ENCODE data around the gene MTAP. TPM values are rescaled to one million over a fixed set of nuclear protein-coding genes. Genes with fewer than 3 reads are reported as not detected.
A peak's percentile ranks its signal among the peaks of the same experiment; 100 is the strongest.

The MTAP gene
- total RNA-seq, 1 experiment from 2014 or later = 20.3 TPM

GRCh38 chr9:21788752-21789151 is 13.7 kb upstream of the MTAP start:
- DNase-seq (ENCODE audit: low read depth in 1 of 2, low spot score in 2 of 2) = no peak
- Histone ChIP-seq H3K4me3 (no peak overlapping the region), H3K9me3 (replicated peaks) (no peaks in the 10 kb centered on the region), H3K27me3 (replicated peaks) (no peaks in the 10 kb centered on the region), H3K27ac (no peak overlapping the region), H3K4me1 (replicated peaks) (no peaks in the 10 kb centered on the region), H3K36me3 (no peaks in the 10 kb centered on the region)

- Histone ChIP-seq H3K9me3 (replicated peaks) (no peaks in the 10 kb centered on the region), H3K27me3 (replicated peaks) (no peaks in the 10 kb centered on the region), H3K4me3 (peak overlapping the region; percentile 25), H3K36me3 (no peaks in the 10 kb centered on the region), H3K27ac (no peak overlapping the region), H3K4me1 (replicated peaks) (no peaks in the 10 kb centered on the region)
- peak; percentile 46 to 77 for DNase-seq (ENCODE audit: low read depth in 1 of 2, low spot score in 2 of 2)
Observed at GRCh38 chr9:21789541-21790037, 12.8 kb upstream of the MTAP start.

- Histone ChIP-seq H3K9me3 (replicated peaks) (no peaks in the 10 kb centered on the region), H3K27ac (no peak overlapping the region), H3K27me3 (replicated peaks) (no peaks in the 10 kb centered on the region), H3K4me3 (no peak overlapping the region), H3K36me3 (no peaks in the 10 kb centered on the region), H3K4me1 (replicated peaks) (no peaks in the 10 kb centered on the region)
- no peak for DNase-seq (ENCODE audit: low read depth in 1 of 2, low spot score in 2 of 2)
Observed at GRCh38 chr9:21795483-21795882, 7.0 kb upstream of the MTAP start.

- H3K9me3 ChIP-seq (replicated peaks) = no peaks in the 10 kb centered on the region
- no peak overlapping the region for H3K4me3 ChIP-seq
- no peaks in the 10 kb centered on the region; the same call in 1 of the 2 replicates for H3K4me1 ChIP-seq (replicated peaks)
- no peaks in the 10 kb centered on the region for H3K27me3 ChIP-seq (replicated peaks)
- H3K27ac ChIP-seq = no peak overlapping the region
- no peaks in the 10 kb centered on the region for H3K36me3 ChIP-seq
- DNase-seq (ENCODE audit: low read depth in 1 of 2, low spot score in 2 of 2) = no peak
Observed at GRCh38 chr9:21796768-21797167, 5.7 kb upstream of the MTAP start.

GRCh38 chr9:21800931-21801682 is 1.3 kb upstream of the MTAP start:
- Histone ChIP-seq H3K36me3 (peaks cover 8% of the 10 kb centered on the region), H3K4me1 (replicated peaks) (peaks cover 4% of the 10 kb centered on the region; the same call in 1 of the 2 replicates), H3K27ac (no peak overlapping the region), H3K27me3 (replicated peaks) (no peaks in the 10 kb centered on the region), H3K4me3 (peak overlapping the region; percentile 77), H3K9me3 (replicated peaks) (no peaks in the 10 kb centered on the region)
- no peak for DNase-seq (ENCODE audit: low read depth in 1 of 2, low spot score in 2 of 2)

- peaks cover 4% of the 10 kb centered on the region; the same call in 1 of the 2 replicates for H3K4me1 ChIP-seq (replicated peaks)
- H3K4me3 ChIP-seq = peak overlapping the region; percentile 77
- DNase-seq (ENCODE audit: low read depth in 1 of 2, low spot score in 2 of 2) = peak; percentile 68 to 79
Observed at GRCh38 chr9:21801683-21802417, 586 bp upstream of the MTAP start.

GRCh38 chr9:21803649-21804048 is 1.2 kb downstream of the MTAP start:
- no peak for DNase-seq (ENCODE audit: low read depth in 1 of 2, low spot score in 2 of 2)
- Histone ChIP-seq H3K9me3 (replicated peaks) (no peaks in the 10 kb centered on the region), H3K27ac (no peak overlapping the region), H3K4me1 (replicated peaks) (peaks cover 4% of the 10 kb centered on the region; the same call in 1 of the 2 replicates), H3K4me3 (peak overlapping the region; percentile 77), H3K27me3 (replicated peaks) (no peaks in the 10 kb centered on the region), H3K36me3 (peaks cover 9% of the 10 kb centered on the region)

More at GRCh38 chr9:21801683-21802417, 586 bp upstream of the MTAP start:
- H3K9me3 ChIP-seq (replicated peaks) = no peaks in the 10 kb centered on the region
- H3K27me3 ChIP-seq (replicated peaks) = no peaks in the 10 kb centered on the region
- H3K36me3 ChIP-seq = peaks cover 8% of the 10 kb centered on the region
- H3K27ac ChIP-seq = peak overlapping the region; percentile 60

- DNase-seq (ENCODE audit: low read depth in 1 of 2, low spot score in 2 of 2) = no peak
- no peaks in the 10 kb centered on the region for H3K27me3 ChIP-seq (replicated peaks)
- no peak overlapping the region for H3K4me3 ChIP-seq
- H3K27ac ChIP-seq = no peak overlapping the region
- H3K4me1 ChIP-seq (replicated peaks) = peaks cover 4% of the 10 kb centered on the region; the same call in 1 of the 2 replicates
- H3K9me3 ChIP-seq (replicated peaks) = no peaks in the 10 kb centered on the region
- peaks cover 13% of the 10 kb centered on the region for H3K36me3 ChIP-seq
Observed at GRCh38 chr9:21804331-21804730, 1.9 kb downstream of the MTAP start.

GRCh38 chr9:21804791-21805190 is 2.4 kb downstream of the MTAP start:
- no peaks in the 10 kb centered on the region for H3K27me3 ChIP-seq (replicated peaks)
- H3K36me3 ChIP-seq = peaks cover 13% of the 10 kb centered on the region
- DNase-seq (ENCODE audit: low read depth in 1 of 2, low spot score in 2 of 2) = no peak
- no peak overlapping the region for H3K4me3 ChIP-seq
- no peak overlapping the region for H3K27ac ChIP-seq
- H3K4me1 ChIP-seq (replicated peaks) = peaks cover 4% of the 10 kb centered on the region; the same call in 1 of the 2 replicates
- H3K9me3 ChIP-seq (replicated peaks) = no peaks in the 10 kb centered on the region

- DNase-seq (ENCODE audit: low read depth in 1 of 2, low spot score in 2 of 2) = no peak
- no peaks in the 10 kb centered on the region for H3K27me3 ChIP-seq (replicated peaks)
- H3K4me3 ChIP-seq = no peak overlapping the region
- no peaks in the 10 kb centered on the region for H3K9me3 ChIP-seq (replicated peaks)
- H3K36me3 ChIP-seq = peaks cover 17% of the 10 kb centered on the region
- H3K27ac ChIP-seq = no peak overlapping the region
- H3K4me1 ChIP-seq (replicated peaks) = peaks cover 5% of the 10 kb centered on the region
Observed at GRCh38 chr9:21806644-21807043, 4.2 kb downstream of the MTAP start.

- DNase-seq (ENCODE audit: low read depth in 1 of 2, low spot score in 2 of 2) = no peak
- no peak overlapping the region for H3K4me3 ChIP-seq
- H3K27me3 ChIP-seq (replicated peaks) = no peaks in the 10 kb centered on the region
- no peaks in the 10 kb centered on the region for H3K9me3 ChIP-seq (replicated peaks)
- no peak overlapping the region for H3K27ac ChIP-seq
- peaks cover 17% of the 10 kb centered on the region for H3K4me1 ChIP-seq (replicated peaks)
- H3K36me3 ChIP-seq = peaks cover 9% of the 10 kb centered on the region
Observed at GRCh38 chr9:21810388-21810787, 8.0 kb downstream of the MTAP start.

GRCh38 chr9:21810881-21811280 is 8.4 kb downstream of the MTAP start:
- Histone ChIP-seq H3K9me3 (replicated peaks) (no peaks in the 10 kb centered on the region), H3K4me3 (no peak overlapping the region), H3K36me3 (peaks cover 8% of the 10 kb centered on the region; the same call in 1 of the 2 replicates), H3K4me1 (replicated peaks) (peaks cover 17% of the 10 kb centered on the region), H3K27ac (no peak overlapping the region), H3K27me3 (replicated peaks) (no peaks in the 10 kb centered on the region)
- no peak for DNase-seq (ENCODE audit: low read depth in 1 of 2, low spot score in 2 of 2)

GRCh38 chr9:21811914-21812313 is 9.5 kb downstream of the MTAP start:
- DNase-seq (ENCODE audit: low read depth in 1 of 2, low spot score in 2 of 2) = no peak
- peaks cover 15% of the 10 kb centered on the region for H3K36me3 ChIP-seq
- H3K4me1 ChIP-seq (replicated peaks) = peaks cover 17% of the 10 kb centered on the region
- H3K9me3 ChIP-seq (replicated peaks) = no peaks in the 10 kb centered on the region
- peak overlapping the region; percentile 18; the same call in 1 of the 2 replicates for H3K27ac ChIP-seq
- no peak overlapping the region for H3K4me3 ChIP-seq
- no peaks in the 10 kb centered on the region for H3K27me3 ChIP-seq (replicated peaks)

- peak overlapping the region; percentile 18; the same call in 1 of the 2 replicates for H3K27ac ChIP-seq
- H3K4me1 ChIP-seq (replicated peaks) = peaks cover 17% of the 10 kb centered on the region
- H3K4me3 ChIP-seq = no peak overlapping the region
- peaks cover 17% of the 10 kb centered on the region for H3K36me3 ChIP-seq
- H3K9me3 ChIP-seq (replicated peaks) = no peaks in the 10 kb centered on the region
- DNase-seq (ENCODE audit: low read depth in 1 of 2, low spot score in 2 of 2) = peak in 1 of 2 experiments; percentile 36
- no peaks in the 10 kb centered on the region for H3K27me3 ChIP-seq (replicated peaks)
Observed at GRCh38 chr9:21812415-21812814, 10.0 kb downstream of the MTAP start.
